WTC11 (cell line): ENCODE data around the gene EMC8. TPM values are rescaled to one million over a fixed set of nuclear protein-coding genes. Genes with fewer than 3 reads are reported as not detected.

Source experiments
- ATAC-seq: fragments of 200-7000 bp; cut with Tn5 transposase; 2 replicates; pipeline ENCODE4 v1.10.0; 2021; ENCODE audit warnings: mild to moderate bottlenecking, moderate library complexity
- CTCF ChIA-PET: fragments of 300-600 bp; sonication (Branson Sonifier 250); formaldehyde crosslinking; loops from one replicate; lab custom pipeline; 2021; ENCODE audit warnings: antibody characterized with exemption; lab: Charles Lee
- POLR2A ChIA-PET: fragments of 350-600 bp; sonication (Branson Sonifier 250); formaldehyde crosslinking; loops from one replicate; lab custom pipeline; 2021; ENCODE audit warnings: antibody characterized with exemption; lab: Charles Lee
- DNase-seq: peaks from one replicate; pipeline ENCODE4 v3.0.0; 2021; ENCODE audit warnings: low spot score
- H3K27ac Mint-ChIP-seq: 2 replicates; pipeline ENCODE4 v1.8.0; 2021; ENCODE audit warnings: mixed read lengths
- H3K27me3 Mint-ChIP-seq: 2 replicates; pipeline ENCODE4 v1.8.0; 2021; ENCODE audit warnings: low read depth, mild to moderate bottlenecking, moderate library complexity, mixed read lengths
- H3K36me3 Mint-ChIP-seq: 2 replicates; pipeline ENCODE4 v1.8.0; 2021; ENCODE audit warnings: mixed read lengths
- H3K4me1 Mint-ChIP-seq: 2 replicates; pipeline ENCODE4 v1.8.0; 2022; ENCODE audit warnings: mixed read lengths
- H3K4me3 Mint-ChIP-seq: 2 replicates; pipeline ENCODE4 v1.8.0; 2021; ENCODE audit warnings: mild to moderate bottlenecking, moderate library complexity, mixed read lengths
- H3K9me3 Mint-ChIP-seq: 2 replicates; pipeline ENCODE4 v1.8.0; 2021; ENCODE audit warnings: mixed read lengths
- AFF4 ChIP-seq: sonication (generic); formaldehyde crosslinking; IDR thresholded peaks from 2 replicates; pipeline ENCODE4 v1.8.1; 2023; ENCODE audit warnings: mild to moderate bottlenecking, missing genetic modification reagents, borderline replicate concordance
- CBFB ChIP-seq: sonication (generic); formaldehyde crosslinking; IDR thresholded peaks from 2 replicates; pipeline ENCODE4 v1.8.1; 2022; ENCODE audit warnings: mild to moderate bottlenecking, low read depth, missing genetic modification reagents
- CREM ChIP-seq: sonication (generic); formaldehyde crosslinking; IDR thresholded peaks from 2 replicates; pipeline ENCODE4 v1.8.1; 2022; ENCODE audit warnings: mild to moderate bottlenecking, missing genetic modification reagents, moderate library complexity
- CTCF ChIP-seq: fragments of 200-600 bp; IDR thresholded peaks from 2 replicates; pipeline ENCODE4 v1.8.0; 2022; ENCODE audit warnings: antibody characterized with exemption
- EMX1 ChIP-seq: fragments of 250-450 bp; sonication (Bioruptor Pico); IDR thresholded peaks from 2 replicates; pipeline ENCODE4 v1.8.0; 2021; ENCODE audit warnings: mild to moderate bottlenecking
- GRHL2 ChIP-seq: fragments of 250-450 bp; sonication (Bioruptor Pico); IDR thresholded peaks from 2 replicates; pipeline ENCODE4 v1.8.0; 2022; ENCODE audit warnings: mild to moderate bottlenecking, moderate library complexity; ENCODE audit not compliant: insufficient replicate concordance, severe bottlenecking
- GTF2I ChIP-seq: fragments of 250-450 bp; sonication (Bioruptor Pico); conservative IDR thresholded peaks from 2 replicates; pipeline ENCODE4 v1.4.0; 2021; ENCODE audit warnings: mild to moderate bottlenecking
- KAT7 ChIP-seq: sonication (generic); formaldehyde crosslinking; IDR thresholded peaks from 2 replicates; pipeline ENCODE4 v1.8.1; 2023; ENCODE audit warnings: missing genetic modification reagents, mild to moderate bottlenecking, borderline replicate concordance
- MAX ChIP-seq: sonication (generic); formaldehyde crosslinking; IDR thresholded peaks from 2 replicates; pipeline ENCODE4 v1.8.0; 2022; ENCODE audit warnings: mild to moderate bottlenecking, missing genetic modification reagents
- MLX ChIP-seq: sonication (generic); formaldehyde crosslinking; IDR thresholded peaks from 2 replicates; pipeline ENCODE4 v1.8.1; 2023; ENCODE audit warnings: mild to moderate bottlenecking, missing genetic modification reagents, moderate library complexity
- MYBL2 ChIP-seq: sonication (generic); formaldehyde crosslinking; IDR thresholded peaks from 2 replicates; pipeline ENCODE4 v1.8.1; 2023; ENCODE audit warnings: mild to moderate bottlenecking, moderate library complexity, missing genetic modification reagents
- PRRX2 ChIP-seq: fragments of 250-450 bp; sonication (Bioruptor Pico); IDR thresholded peaks from 2 replicates; pipeline ENCODE4 v1.8.0; 2021; ENCODE audit warnings: mild to moderate bottlenecking
- RELA ChIP-seq: sonication (generic); formaldehyde crosslinking; IDR thresholded peaks from 2 replicates; pipeline ENCODE4 v1.8.1; 2022; ENCODE audit warnings: missing genetic modification reagents, mild to moderate bottlenecking, borderline replicate concordance
- TEAD1 ChIP-seq: sonication (generic); formaldehyde crosslinking; IDR thresholded peaks from 2 replicates; pipeline ENCODE4 v1.8.0; 2022; ENCODE audit warnings: mild to moderate bottlenecking, missing genetic modification reagents
- USF2 ChIP-seq: sonication (generic); formaldehyde crosslinking; IDR thresholded peaks from 2 replicates; pipeline ENCODE4 v1.8.1; 2023; ENCODE audit warnings: mild to moderate bottlenecking, missing genetic modification reagents, moderate library complexity
- ZNF121 ChIP-seq: sonication (generic); formaldehyde crosslinking; IDR thresholded peaks from 2 replicates; pipeline ENCODE4 v1.8.0; 2023; ENCODE audit warnings: missing genetic modification reagents
- ZNF532 ChIP-seq: fragments of 250-450 bp; sonication (Bioruptor Pico); IDR thresholded peaks from 2 replicates; pipeline ENCODE4 v1.9.0; 2021; ENCODE audit warnings: mild to moderate bottlenecking, borderline replicate concordance
- ZSCAN18 ChIP-seq: fragments of 250-450 bp; sonication (Bioruptor Pico); IDR thresholded peaks from 2 replicates; pipeline ENCODE4 v2.1.2; 2022; ENCODE audit warnings: mild to moderate bottlenecking, moderate library complexity
- total RNA-seq: library from RNA; stranded (reverse); gene quantifications from 3 replicates; pipeline ENCODE4 v1.2.3, GENCODE V29; 2021

The EMC8 gene
- total RNA-seq, 1 experiment from 2014 or later, result 55.2 TPM

- DNase-seq (no peak), ATAC-seq (no peak)
- no peak overlapping the region for H3K4me3 Mint-ChIP-seq
- POLR2A ChIA-PET, result no interaction called here
- peaks cover 2% of the 10 kb centered on the region for H3K4me1 Mint-ChIP-seq
- no peaks in the 10 kb centered on the region; the same call in 1 of the 2 replicates for H3K27me3 Mint-ChIP-seq
- no peaks in the 10 kb centered on the region for H3K36me3 Mint-ChIP-seq
- H3K9me3 Mint-ChIP-seq, result no peaks in the 10 kb centered on the region
- CTCF ChIA-PET, result interaction anchor here (1.3 kb wide), 1 partner anchor 22 kb away, joined by 3 read pairs; no protein-coding TSS in a partner anchor
- TF ChIP-seq PRRX2 (CRISPR knock-in tag), result no peak
- no peak for TF ChIP-seq ZSCAN18 (CRISPR knock-in tag)
- TF ChIP-seq USF2 (CRISPR knock-in tag), result no peak
- no peak for TF ChIP-seq TEAD1 (CRISPR knock-in tag)
- no peak for TF ChIP-seq MAX (CRISPR knock-in tag)
- no peak for TF ChIP-seq ZNF121
- TF ChIP-seq CBFB (CRISPR knock-in tag), result no peak
- TF ChIP-seq AFF4 (CRISPR knock-in tag), result no peak
- no peak for TF ChIP-seq KAT7 (CRISPR knock-in tag)
- TF ChIP-seq EMX1, result no peak
- no peak for TF ChIP-seq CREM (CRISPR knock-in tag)
- no peak for TF ChIP-seq RELA
- no peak for TF ChIP-seq CTCF
- TF ChIP-seq MLX, result no peak
- TF ChIP-seq GRHL2 (CRISPR knock-in tag), result no peak
- H3K27ac Mint-ChIP-seq, result no peak overlapping the region
Measured at GRCh38 chr16:85738923-85739715, 60.2 kb downstream of the EMC8 start.

- no peaks in the 10 kb centered on the region; the same call in 1 of the 2 replicates for H3K27me3 Mint-ChIP-seq
- ChIA-PET CTCF (interaction anchor here (0.8 to 1.2 kb wide), 5 partner anchors 17 to 321 kb away, joined by 3 to 6 read pairs (median 4); no protein-coding TSS in a partner anchor), POLR2A (no interaction called here)
- H3K36me3 Mint-ChIP-seq, result no peaks in the 10 kb centered on the region
- ATAC-seq, result no peak
- H3K9me3 Mint-ChIP-seq, result no peaks in the 10 kb centered on the region
- H3K4me1 Mint-ChIP-seq, result peaks cover 8% of the 10 kb centered on the region
- no peak overlapping the region for H3K27ac Mint-ChIP-seq
- no peak overlapping the region for H3K4me3 Mint-ChIP-seq
- DNase-seq, result no peak
- TF ChIP-seq ZNF532 (CRISPR knock-in tag) (no peak), MYBL2 (no peak), GTF2I (no peak)
Measured at GRCh38 chr16:85736921-85737320, 62.4 kb downstream of the EMC8 start.
